ENCODE measurements around the gene SSTR3. TPM values are rescaled to one million over a fixed set of nuclear protein-coding genes. Genes with fewer than 3 reads are reported as not detected.

Gene SSTR3
- total and polyA plus RNA-seq, 2 of the 13 experiments (the other 11 are each of a cell fraction or from before 2014, with no cell fraction given), result 0.08 to 0.64 TPM

- TF ChIP-seq HNRNPLL (IDR thresholded peaks at IDR 0.05; ENCODE audit: low read depth, low read length, poor library complexity, severe bottlenecking) (no peak), KLF15 (CRISPR knock-in tag; IDR thresholded peaks at IDR 0.05; ENCODE audit: borderline replicate concordance) (no peak), ZNF17 (CRISPR knock-in tag; IDR thresholded peaks at IDR 0.05) (no peak), POLR2AphosphoS2 (IDR thresholded peaks at IDR 0.05; ENCODE audit: low read depth, low read length) (no peak), REPIN1 (CRISPR knock-in tag; IDR thresholded peaks at IDR 0.05; ENCODE audit: borderline replicate concordance, low read depth) (no peak), JUN (CRISPR knock-in tag; IDR thresholded peaks at IDR 0.05) (no peak), SALL2 (CRISPR knock-in tag; IDR thresholded peaks at IDR 0.05) (no peak), ZSCAN12 (CRISPR knock-in tag; IDR thresholded peaks at IDR 0.05) (no peak), ZHX2 (IDR thresholded peaks at IDR 0.05; ENCODE audit: low read depth) (no peak), ZHX2 (CRISPR knock-in tag; IDR thresholded peaks at IDR 0.05; ENCODE audit: borderline replicate concordance) (no peak), MAFF (IDR thresholded peaks at IDR 0.05; ENCODE audit: low read depth, low read length) (no peak), ZNF292 (CRISPR knock-in tag; IDR thresholded peaks at IDR 0.05; ENCODE audit: borderline replicate concordance, low read depth) (peak; percentile 95), FOXK2 (IDR thresholded peaks at IDR 0.05) (no peak), ZBTB39 (CRISPR knock-in tag; IDR thresholded peaks at IDR 0.05) (no peak), MTF1 (CRISPR knock-in tag; IDR thresholded peaks at IDR 0.05) (no peak), SATB2 (CRISPR knock-in tag; IDR thresholded peaks at IDR 0.05) (no peak), ZNF382 (CRISPR knock-in tag; IDR thresholded peaks at IDR 0.05; ENCODE audit: borderline replicate concordance) (no peak), ZNF446 (CRISPR knock-in tag; IDR thresholded peaks at IDR 0.05) (no peak), FUBP1 (CRISPR knock-in tag; IDR thresholded peaks at IDR 0.05; ENCODE audit: borderline replicate concordance) (no peak), DMTF1 (CRISPR knock-in tag; IDR thresholded peaks at IDR 0.05) (no peak)
These were observed 12.5 kb downstream of the SSTR3 start (continued) for GRCh38 chr22:37199760-37200108.
